K562 (cell line): ENCODE data around the gene PIK3R1. TPM values are rescaled to one million over a fixed set of nuclear protein-coding genes. Genes with fewer than 3 reads are reported as not detected.
A peak's percentile ranks its signal among the peaks of the same experiment; 100 is the strongest.

Source experiments
- ATAC-seq: fragments of 200-7000 bp; cut with Tn5 transposase; 3 replicates; pipeline ENCODE4 v1.9.1; 2020; ENCODE audit warnings: moderate library complexity
- BruUV-seq: library from RNA; stranded (reverse); fragments of 400-500 nt; replicated peaks from 2 replicates; lab custom pipeline; 2021; lab: Mats Ljungman, UMichigan
- CTCF ChIA-PET: fragments of 300-600 bp; formaldehyde crosslinking; extraction: SDS; loops from one replicate; lab custom pipeline; 2021; ENCODE audit warnings: low intra/inter-chr PET ratio; lab: Yijun Ruan, JAX
- POLR2A ChIA-PET: fragments of 300-600, 350-650 bp; sonication (Branson Sonifier 250); formaldehyde crosslinking; extraction: SDS; loops from one replicate; lab custom pipeline; 2021; ENCODE audit warnings: antibody characterized with exemption, inconsistent platforms; lab: Yijun Ruan, JAX
- DNase-seq, 4 experiments: peaks; one replicate each; pipeline versions ENCODE4 v3.0.0 to v3.0.0-alpha.2; 2011 to 2018; ENCODE audit warnings: low spot score in 3 of 4, mixed read lengths in 3 of 4; ENCODE audit errors: extremely low read depth in 1 of 4
- FAIRE-seq: peaks from 2 replicates; lab custom pipeline; 2011; peaks lifted over from hg19 to GRCh38; lab: Jason Lieb, UNC
- H2AFZ ChIP-seq: 2 replicates; pipeline ENCODE4 v1.6.0; 2011; ENCODE audit warnings: low read depth, low read length, control low read depth, inconsistent platforms
- H3K27ac ChIP-seq: fragments of 200-600 bp; 3 replicates; pipeline ENCODE4 v1.8.0; 2011; ENCODE audit warnings: low read depth, mild to moderate bottlenecking, control low read depth, inconsistent platforms, low read length, moderate library complexity, mixed read lengths; ENCODE audit errors: extremely low read depth
- H3K27me3 ChIP-seq, 2 experiments: fragments of 300-600 bp in 1 of 2; 2 replicates in 1 of 2; 3 replicates in 1 of 2; pipeline versions ENCODE4 v1.6.0 to v1.8.0; 2011; ENCODE audit warnings: inconsistent platforms in 2 of 2, low read length in 2 of 2, mild to moderate bottlenecking in 1 of 2, mixed read lengths in 1 of 2, moderate library complexity in 1 of 2; ENCODE audit not compliant: control insufficient read depth in 2 of 2, insufficient read depth in 2 of 2
- H3K36me3 ChIP-seq: fragments of 300-600 bp; 3 replicates; pipeline ENCODE4 v1.8.0; 2011; ENCODE audit warnings: mild to moderate bottlenecking, low read length, inconsistent platforms; ENCODE audit not compliant: control insufficient read depth, insufficient read depth
- H3K4me1 ChIP-seq, 2 experiments: fragments of 200-600 bp in 1 of 2; replicated peaks in 1 of 2; 2 replicates in 1 of 2; 3 replicates in 1 of 2; pipeline versions ENCODE4 v1.5.1 to v1.8.0; 2011; ENCODE audit warnings: inconsistent platforms in 2 of 2, low read length in 2 of 2, mild to moderate bottlenecking in 1 of 2, mixed read lengths in 1 of 2, moderate library complexity in 1 of 2; ENCODE audit not compliant: control insufficient read depth in 2 of 2, insufficient read depth in 2 of 2
- H3K4me2 ChIP-seq: 2 replicates; pipeline ENCODE4 v1.6.1; 2011; ENCODE audit warnings: low read length, control low read depth, inconsistent platforms, mixed read lengths; ENCODE audit not compliant: insufficient read depth
- H3K4me3 ChIP-seq: fragments of 200-600 bp; sonication (generic), shearing (Covaris generic); 2 replicates; pipeline ENCODE4 v1.5.1; 2016; ENCODE audit warnings: control low read depth, inconsistent platforms
- H3K79me2 ChIP-seq: fragments of 200-600 bp; 3 replicates; pipeline ENCODE4 v1.8.0; 2011; ENCODE audit warnings: low read length, inconsistent platforms; ENCODE audit not compliant: control insufficient read depth, insufficient read depth
- H3K9ac ChIP-seq, 2 experiments: 2 replicates each; pipeline versions ENCODE4 v1.6.0 to v1.6.1; 2011; ENCODE audit warnings: low read depth in 2 of 2, low read length in 2 of 2, control low read depth in 1 of 2, inconsistent platforms in 1 of 2, mild to moderate bottlenecking in 1 of 2, mixed read lengths in 1 of 2; ENCODE audit not compliant: insufficient read depth in 1 of 2
- H3K9me1 ChIP-seq: one replicate; pipeline ENCODE4 v1.6.0; 2011; ENCODE audit warnings: inconsistent platforms, mild to moderate bottlenecking, low read length, moderate library complexity; ENCODE audit not compliant: control insufficient read depth, insufficient read depth
- H3K9me3 ChIP-seq: replicated peaks from 2 replicates; pipeline ENCODE4 v1.5.1; 2011; ENCODE audit warnings: low read depth, low read length, inconsistent platforms; ENCODE audit not compliant: control insufficient read depth, insufficient read depth
- H4K20me1 ChIP-seq: replicated peaks from 2 replicates; pipeline ENCODE4 v1.6.1; 2011; ENCODE audit warnings: low read length, inconsistent platforms, mixed read lengths; ENCODE audit not compliant: control insufficient read depth, insufficient read depth
- ADNP ChIP-seq: fragments of 200-800 bp; sonication (Bioruptor generic); IDR thresholded peaks from 2 replicates; pipeline ENCODE4 v1.6.1; 2016; ENCODE audit warnings: missing genetic modification characterization, missing compliant biosample characterization
- HDAC1 ChIP-seq, 2 experiments: fragments of 450-650 bp; IDR thresholded peaks; 2 replicates each; pipeline ENCODE4 v1.6.1; 2016 to 2017; ENCODE audit warnings: inconsistent platforms in 1 of 2, mild to moderate bottlenecking in 1 of 2, moderate library complexity in 1 of 2
- HNRNPUL1 ChIP-seq: fragments of 200-400 bp; formaldehyde crosslinking; IDR thresholded peaks from 2 replicates; pipeline ENCODE4 v1.6.1; 2017; ENCODE audit warnings: low read length
- HOXB6 ChIP-seq: fragments of 250-450 bp; sonication (Bioruptor Pico); IDR thresholded peaks from 2 replicates; pipeline ENCODE4 v1.5.1; 2022; ENCODE audit warnings: mild to moderate bottlenecking, borderline replicate concordance
- MITF ChIP-seq: IDR thresholded peaks from 2 replicates; pipeline ENCODE4 v1.6.1; 2014; ENCODE audit warnings: antibody characterized with exemption
- NFYB ChIP-seq: IDR thresholded peaks from 2 replicates; pipeline ENCODE4 v1.6.1; 2011; ENCODE audit warnings: mild to moderate bottlenecking, moderate library complexity; ENCODE audit not compliant: insufficient read length; ENCODE audit errors: extremely low read depth
- RFX1 ChIP-seq: fragments of 450-650 bp; IDR thresholded peaks from 2 replicates; pipeline ENCODE4 v1.6.1; 2016; ENCODE audit warnings: mild to moderate bottlenecking, moderate library complexity
- SIN3B ChIP-seq: fragments of 450-650 bp; IDR thresholded peaks from 2 replicates; pipeline ENCODE4 v1.6.1; 2017; ENCODE audit warnings: low read depth, mild to moderate bottlenecking, moderate library complexity
- TARDBP ChIP-seq: fragments of 450-650 bp; IDR thresholded peaks from 2 replicates; pipeline ENCODE4 v1.6.1; 2016
- THRB ChIP-seq: fragments of 450-650 bp; formaldehyde crosslinking; conservative IDR thresholded peaks from 2 replicates; pipeline ENCODE4 v1.4.0; 2022; ENCODE audit warnings: mild to moderate bottlenecking, missing genetic modification characterization
- ZNF12 ChIP-seq: sonication (generic); formaldehyde crosslinking; IDR thresholded peaks from 2 replicates; pipeline ENCODE4 v1.4.0; 2020; ENCODE audit warnings: mild to moderate bottlenecking, missing genetic modification reagents
- ZNF23 ChIP-seq: fragments of 250-450 bp; sonication (Bioruptor Pico); IDR thresholded peaks from 2 replicates; pipeline ENCODE4 v1.4.0; 2020; ENCODE audit warnings: mild to moderate bottlenecking
- ZNF57 ChIP-seq: fragments of 450-650 bp; formaldehyde crosslinking; IDR thresholded peaks from 2 replicates; pipeline ENCODE4 v1.4.0; 2020; ENCODE audit warnings: mild to moderate bottlenecking, moderate library complexity
- ZNF668 ChIP-seq: fragments of 250-450 bp; sonication (Bioruptor Pico); IDR thresholded peaks from 2 replicates; pipeline ENCODE4 v1.8.0; 2022; ENCODE audit warnings: mild to moderate bottlenecking, inconsistent platforms
- WGBS: fragments of 100-300 bp; shearing (Covaris generic); methylation state at CpG from one replicate; pipeline ENCODE4 v1.1.6; 2016; ENCODE audit warnings: low coverage, mixed read lengths; ENCODE audit not compliant: insufficient coverage; ENCODE audit errors: missing lambda C conversion rate; 5-methylcytosine and 5-hydroxymethylcytosine counted together
- in situ Hi-C: fragments of 300-500 bp; cut with MboI; formaldehyde crosslinking; loops from 4 replicates; pipeline ENCODE4 v1.15.0; 2018; ENCODE audit warnings: inconsistent platforms, mixed read lengths
- intact Hi-C: fragments of 100-400 bp; cut with micrococcal nuclease; formaldehyde crosslinking; loops from 2 replicates; pipeline ENCODE4 v1.14.2; 2022
- polyA plus RNA-seq, 8 experiments: library from polyadenylated mRNA; depleted of rRNA in 4 of 8; stranded (reverse) in 5 of 8; unstranded in 3 of 8; fragments of >200 nt; fragmentation: Nextera tagmentation in 2 of 8; fragmentation: Illumina TruSeq in 1 of 8; extraction: Ambion mirVana in 2 of 8; extraction: Trizol in 1 of 8; gene quantifications; 2 replicates each; pipeline versions ENCODE4 v1.2.1 to v1.2.3, GENCODE V29; 2011 to 2014; ENCODE audit warnings: inconsistent platforms in 1 of 8, missing spikeins in 1 of 8
- total RNA-seq, 7 experiments: library from RNA; depleted of rRNA in 6 of 7; stranded (reverse); fragments of >200 nt in 6 of 7; fragmentation: Illumina TruSeq in 2 of 7; extraction: Trizol in 2 of 7; gene quantifications; 2 replicates each; pipeline versions ENCODE4 v1.2.1 to v1.2.3, GENCODE V29; 2011 to 2021; ENCODE audit warnings: low replicate concordance in 1 of 7

Gene PIK3R1
- total and polyA plus RNA-seq, 9 of the 15 experiments (the other 6 are each of a cell fraction or from before 2014, with no cell fraction given): 1.1 to 9.7 (median 4.8) TPM

- FAIRE-seq (peak; percentile 42), DNase-seq (no peak), ATAC-seq (no peak)
- Histone ChIP-seq H3K9me1 (no peaks in the 10 kb centered on the region), H3K9ac (no peak overlapping the region), H2AFZ (no peak overlapping the region), H3K27ac (no peak overlapping the region), H3K9me3 (no peaks in the 10 kb centered on the region), H4K20me1 (no peaks in the 10 kb centered on the region; the same call in 1 of the 2 replicates), H3K36me3 (no peaks in the 10 kb centered on the region), H3K4me3 (no peak overlapping the region), H3K4me2 (no peak overlapping the region), H3K27me3 (no peaks in the 10 kb centered on the region), H3K79me2 (no peaks in the 10 kb centered on the region), H3K4me1 (peaks cover 0 to 5% of the 10 kb centered on the region in 2 experiments; a peak in 3 of 5 replicates)
- 43% methylated on average over 9 of the region's 9 CpGs for WGBS
- intact Hi-C loops: loop anchor here (5.0 kb wide), 1 partner anchor 1028 kb away; no protein-coding TSS in a partner anchor
- CTCF ChIA-PET: no interaction called here
- in situ Hi-C loops: loop anchor here (25.0 kb wide), 1 partner anchor 687 kb away; no protein-coding TSS in a partner anchor
- no peak for TF ChIP-seq SIN3B
- no peak for TF ChIP-seq RFX1
- TF ChIP-seq ZNF12 (CRISPR knock-in tag): no peak
- BruUV-seq: no TSS peak
- POLR2A ChIA-PET: no interaction called here
Measured at GRCh38 chr5:68274847-68275651, 59.5 kb downstream of the PIK3R1 start.

GRCh38 chr5:68276740-68277139, 61.2 kb downstream of the PIK3R1 start:
- WGBS: 54% methylated on average over 5 of the region's 5 CpGs
- no peaks in the 10 kb centered on the region for H3K27me3 ChIP-seq
- DNase-seq: no peak
- H3K79me2 ChIP-seq: no peaks in the 10 kb centered on the region
- no peak overlapping the region for H3K9ac ChIP-seq
- no peak overlapping the region for H3K4me3 ChIP-seq
- H3K4me1 ChIP-seq: peaks cover 0 to 6% of the 10 kb centered on the region in 2 experiments; a peak in 3 of 5 replicates
- 0 out of 3 replicates have a peak, but pooled peaks cover 3% of the 10 kb centered on the region for H3K36me3 ChIP-seq
- no TSS peak for BruUV-seq
- no peak overlapping the region for H3K27ac ChIP-seq
- ChIA-PET CTCF (no interaction called here), POLR2A (no interaction called here)
- in situ Hi-C loops: loop anchor here (25.0 kb wide), 1 partner anchor 686 kb away; no protein-coding TSS in a partner anchor
- no peaks in the 10 kb centered on the region; the same call in 1 of the 2 replicates for H4K20me1 ChIP-seq
- H2AFZ ChIP-seq: no peak overlapping the region
- FAIRE-seq: no peak
- intact Hi-C loops: no loop called here
- H3K9me1 ChIP-seq: no peaks in the 10 kb centered on the region
- ATAC-seq: no peak
- no peaks in the 10 kb centered on the region for H3K9me3 ChIP-seq
- no peak overlapping the region for H3K4me2 ChIP-seq
- no peak for TF ChIP-seq ZNF23 (CRISPR knock-in tag)
- TF ChIP-seq HOXB6 (CRISPR knock-in tag): no peak
- no peak for TF ChIP-seq ADNP
- TF ChIP-seq HNRNPUL1: no peak
- no peak for TF ChIP-seq ZNF57 (CRISPR knock-in tag)
- TF ChIP-seq HDAC1 (IDR thresholded peaks at IDR 0.05): no peak
- TF ChIP-seq MITF: no peak
- no peak for TF ChIP-seq TARDBP
- no peak for TF ChIP-seq NFYB
- no peak for TF ChIP-seq THRB (CRISPR knock-in tag)
- TF ChIP-seq ZNF668 (CRISPR knock-in tag): no peak
